HG03558 (cell line): ENCODE data around the gene TTC39C.
"Not testable (repeated sequence)": the region's sequence is repeated elsewhere in the genome, so short reads cannot be mapped to it uniquely, and the experiment has no call there.

Experiments
- ATAC-seq: cut with Tn5 transposase; IDR thresholded peaks from one replicate; pipeline ENCODE4 v1.9.1; 2021; ENCODE audit warnings: moderate number of reproducible peaks; ENCODE audit not compliant: unreplicated experiment; ENCODE audit errors: extremely low read depth

The TTC39C gene

DNA sequence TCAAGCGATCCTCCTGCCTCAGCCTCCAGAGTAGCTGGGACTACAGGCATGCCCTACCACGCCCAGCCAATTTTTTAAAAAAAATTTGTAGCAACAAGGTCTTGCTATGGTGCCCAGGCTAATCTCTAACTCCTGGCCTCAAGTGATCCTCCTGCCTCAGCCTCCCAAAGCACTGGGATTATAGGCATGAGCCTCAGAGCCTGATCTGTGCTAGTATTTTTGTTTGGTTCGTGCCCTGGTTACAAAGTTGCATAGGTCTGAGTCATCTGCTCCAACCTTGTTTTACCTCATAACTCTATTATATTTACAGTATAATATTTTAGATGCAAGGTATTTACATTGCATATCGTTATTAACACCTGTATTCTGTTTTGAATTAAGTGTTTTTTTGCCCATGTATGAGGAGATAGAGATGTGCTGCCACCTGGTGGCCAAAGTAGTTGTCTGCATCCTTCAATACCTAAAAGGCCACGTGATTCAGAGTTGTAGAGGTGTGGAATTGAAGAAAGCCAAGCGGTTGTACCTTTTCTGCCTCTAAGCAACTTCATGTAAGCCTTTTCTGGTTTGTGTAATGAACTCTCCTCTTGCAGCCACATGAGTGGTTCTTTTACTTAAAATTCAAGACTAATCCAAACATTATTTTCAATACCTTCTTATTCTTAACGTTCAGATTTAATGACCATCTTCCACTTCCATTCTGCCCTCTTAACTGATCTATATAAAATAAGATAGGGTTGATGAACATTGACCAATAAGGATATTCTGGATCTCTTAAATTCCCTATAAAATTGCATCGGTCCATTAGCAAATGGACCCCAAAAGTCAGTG lies 104.4 kb downstream of the TTC39C start:
- ATAC-seq, result peak; percentile 56

DNA sequence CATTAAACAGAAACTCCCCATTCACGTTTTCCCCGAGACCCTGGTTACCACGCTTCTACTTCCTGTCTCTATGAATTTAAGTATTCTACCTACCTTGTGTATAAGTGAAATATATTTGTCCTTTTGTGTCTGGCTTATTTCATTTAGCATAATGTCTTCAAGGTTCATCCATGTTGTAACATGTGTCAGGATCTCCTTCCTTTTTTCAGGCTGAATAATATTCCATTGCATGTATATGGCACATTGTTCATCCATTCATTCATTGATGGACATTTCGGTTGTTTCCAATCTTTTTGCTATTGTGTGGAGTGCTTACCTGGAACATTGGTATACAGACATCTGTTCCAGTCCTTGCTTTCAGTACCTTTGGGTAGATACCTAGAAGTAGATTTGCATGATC lies 106.1 kb downstream of the TTC39C start:
- no peak for ATAC-seq

DNA sequence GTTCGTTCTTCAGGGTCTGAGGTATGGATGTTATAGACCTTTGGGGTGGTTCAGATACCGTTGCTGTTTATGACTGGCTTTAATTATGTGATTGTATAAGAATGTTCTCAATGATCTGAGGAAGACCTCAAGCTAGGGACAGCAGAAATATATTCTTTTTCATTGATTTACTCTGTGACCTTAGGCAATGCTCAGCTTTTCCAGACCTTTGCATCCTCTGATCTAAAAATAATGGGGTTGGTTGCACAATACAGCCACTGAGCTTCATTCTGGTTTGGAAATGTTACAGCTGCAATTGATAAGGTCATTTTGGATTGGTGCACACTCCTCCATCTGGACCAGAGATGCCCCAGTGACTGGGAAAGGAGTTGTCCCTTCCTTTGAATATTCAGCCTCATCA lies 107.1 kb downstream of the TTC39C start:
- no peak for ATAC-seq

DNA sequence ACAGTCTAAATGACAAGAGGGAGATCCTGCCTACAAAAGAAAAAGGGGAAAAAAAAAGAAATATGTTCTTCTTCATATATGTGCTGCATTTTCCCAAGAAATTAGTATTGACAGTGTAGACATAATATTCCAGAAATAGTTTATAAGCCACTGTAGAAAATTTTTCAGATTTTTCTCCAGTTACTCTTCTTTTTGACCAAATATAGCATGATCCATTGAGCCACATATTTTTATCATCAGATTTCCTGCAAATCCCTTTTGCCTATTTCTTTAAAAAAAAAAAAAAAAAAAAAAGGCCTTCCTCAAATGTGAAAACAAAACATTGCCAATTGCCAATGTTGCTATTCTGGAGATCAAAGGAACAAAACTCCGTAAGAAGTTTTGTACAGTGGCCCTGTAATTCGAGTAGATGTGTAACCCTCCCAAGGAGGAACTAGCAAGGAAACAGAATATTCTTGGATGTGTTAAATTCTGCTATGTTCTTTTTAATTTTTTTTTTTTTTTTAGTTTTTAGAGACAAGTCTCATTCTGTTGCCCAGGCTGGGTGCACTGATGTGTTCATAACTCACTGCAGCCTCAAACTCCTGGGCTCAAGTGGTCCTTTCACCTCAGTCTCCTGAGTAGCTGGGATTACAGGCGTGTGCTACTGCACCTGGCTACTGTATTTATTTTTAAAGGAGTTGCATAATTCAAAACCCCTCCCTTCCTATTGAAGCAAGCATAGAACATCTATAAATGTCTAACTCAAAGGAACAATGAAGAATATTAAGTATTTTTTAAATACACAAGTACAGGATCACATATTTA lies 111.8 kb downstream of the TTC39C start:
- no peak for ATAC-seq

GRCh38 chr18:24127735-24128134 lies 113.2 kb downstream of the TTC39C start:
- ATAC-seq, result no peak

DNA sequence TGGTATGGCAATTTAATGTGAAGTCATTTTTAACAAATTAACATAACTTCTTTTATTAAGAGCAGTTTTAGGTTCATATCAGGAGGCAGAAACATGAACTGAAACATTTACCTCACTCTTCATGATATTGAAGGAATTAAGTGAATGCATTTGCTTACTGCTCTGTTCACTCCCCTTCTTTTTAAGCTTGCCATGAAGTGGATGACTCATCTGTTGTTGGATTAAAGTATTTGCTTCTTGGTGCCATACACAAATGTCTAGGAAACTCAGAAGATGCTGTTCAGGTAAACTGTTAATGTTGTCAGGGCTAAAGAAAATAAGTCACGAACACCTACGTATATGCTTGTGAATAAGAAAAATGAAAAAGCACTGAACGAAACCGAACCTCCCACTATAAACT lies 114.1 kb downstream of the TTC39C start:
- ATAC-seq, result no peak

GRCh38 chr18:24130494-24130893 lies 115.9 kb downstream of the TTC39C start:
- no peak for ATAC-seq

GRCh38 chr18:24136967-24137373 lies 122.4 kb downstream of the TTC39C start:
- ATAC-seq, result no peak

GRCh38 chr18:24138409-24138788 lies 123.8 kb downstream of the TTC39C start:
- ATAC-seq, result no peak

DNA sequence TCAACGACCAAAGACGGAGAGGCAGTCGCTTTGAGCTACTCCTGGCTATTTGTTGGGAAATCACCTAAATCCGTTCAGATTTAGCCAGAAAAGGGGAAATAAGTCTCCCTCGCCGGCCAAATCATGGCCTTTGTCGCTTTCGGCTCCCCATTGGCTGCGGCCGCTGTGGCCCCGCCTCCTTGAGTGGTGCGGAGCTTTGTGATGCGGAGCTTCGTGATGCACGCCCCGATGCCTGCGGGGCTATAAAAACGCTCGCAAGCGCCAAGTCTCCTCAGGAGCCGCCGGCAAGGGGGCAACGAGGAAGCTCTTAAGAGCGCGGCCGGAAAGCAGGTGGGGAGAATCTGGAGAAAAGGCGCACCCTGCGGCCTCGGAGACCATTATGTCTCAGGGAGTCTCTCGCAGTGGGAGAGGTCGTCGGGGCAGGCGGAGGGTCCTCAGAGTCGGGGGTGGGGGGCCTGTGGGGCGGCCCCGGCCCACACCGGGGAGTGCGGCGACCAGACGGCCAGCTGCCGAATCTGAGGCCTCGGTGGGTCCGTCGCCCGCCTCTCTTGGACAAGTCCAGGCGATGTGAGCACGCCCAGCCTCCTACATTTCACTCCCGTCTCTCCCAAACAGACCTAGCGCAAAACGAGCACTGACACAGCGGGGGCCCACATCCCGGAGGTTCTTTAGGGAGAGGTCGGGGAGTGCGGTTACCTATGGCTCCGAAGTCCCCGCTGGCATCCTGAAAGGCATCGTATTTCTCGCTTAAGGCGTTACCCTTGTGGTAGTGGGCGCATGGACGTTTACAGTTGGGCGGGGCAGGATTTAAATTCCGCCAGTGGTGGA lies 124.4 kb downstream of the TTC39C start, which contains the start of gene CABYR:
CABYR (plus strand) TSS at position 274 of the 828 bp plus-strand sequence. CDS start 4,053 bp downstream, outside the sequence.
- peak; percentile 72 for ATAC-seq

DNA sequence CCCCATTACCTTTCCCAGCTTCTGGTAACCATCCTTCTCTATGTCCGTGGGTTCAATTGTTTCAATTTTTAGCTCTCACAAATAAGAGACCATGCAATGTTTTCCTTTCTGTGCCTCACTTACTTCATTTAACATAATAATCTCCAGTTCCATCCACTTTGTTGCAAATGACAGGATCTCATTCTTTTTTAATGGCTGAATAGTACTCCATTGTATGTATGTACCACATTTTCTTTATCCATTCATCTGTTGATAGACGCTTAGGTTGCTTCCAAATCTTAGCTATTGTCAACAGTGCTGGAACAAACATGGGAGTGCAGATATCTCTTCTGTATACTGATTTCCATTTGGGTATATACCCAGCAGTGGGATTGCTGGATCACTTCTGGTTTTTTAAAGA lies 126.1 kb downstream of the TTC39C start:
- no peak for ATAC-seq

DNA sequence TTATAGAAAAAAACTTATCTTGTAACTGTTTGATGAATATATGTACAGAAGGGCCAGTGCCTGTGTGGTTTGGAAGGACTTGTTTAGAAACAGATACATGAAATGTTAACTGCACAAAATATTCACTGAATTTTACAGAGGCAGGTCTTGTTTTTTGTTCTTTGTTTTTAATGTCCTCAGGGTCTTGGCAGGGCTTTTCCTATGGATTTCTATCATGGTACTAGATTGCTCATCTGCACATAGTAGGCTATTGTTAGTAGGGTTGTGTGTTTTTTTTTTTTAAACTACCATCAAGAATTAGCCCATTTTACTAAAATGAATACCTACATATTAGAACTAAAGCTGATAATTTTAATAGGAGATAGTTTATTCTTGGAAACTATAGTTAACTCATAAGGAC lies 127.8 kb downstream of the TTC39C start:
- ATAC-seq, result no peak

DNA sequence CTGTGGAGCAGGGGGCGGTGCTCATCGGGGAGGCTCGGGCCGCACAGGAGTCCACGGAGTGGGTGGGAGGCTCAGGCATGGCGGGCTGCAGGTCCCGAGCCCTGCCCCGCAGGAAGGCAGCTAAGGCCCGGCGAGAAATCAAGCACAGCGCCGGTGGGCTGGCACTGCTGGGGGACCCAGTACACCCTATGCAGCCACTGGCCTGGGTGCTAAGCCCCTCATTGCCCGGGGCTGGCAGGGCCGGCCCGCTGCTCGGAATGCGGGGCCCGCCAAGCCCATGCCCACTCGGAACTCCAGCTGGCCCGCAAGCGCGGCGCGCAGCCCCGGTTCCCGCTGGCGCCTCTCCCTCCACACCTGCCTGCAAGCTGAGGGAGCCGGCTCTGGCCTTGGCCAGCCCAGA lies 135.0 kb downstream of the TTC39C start:
- not testable (repeated sequence) for ATAC-seq

DNA sequence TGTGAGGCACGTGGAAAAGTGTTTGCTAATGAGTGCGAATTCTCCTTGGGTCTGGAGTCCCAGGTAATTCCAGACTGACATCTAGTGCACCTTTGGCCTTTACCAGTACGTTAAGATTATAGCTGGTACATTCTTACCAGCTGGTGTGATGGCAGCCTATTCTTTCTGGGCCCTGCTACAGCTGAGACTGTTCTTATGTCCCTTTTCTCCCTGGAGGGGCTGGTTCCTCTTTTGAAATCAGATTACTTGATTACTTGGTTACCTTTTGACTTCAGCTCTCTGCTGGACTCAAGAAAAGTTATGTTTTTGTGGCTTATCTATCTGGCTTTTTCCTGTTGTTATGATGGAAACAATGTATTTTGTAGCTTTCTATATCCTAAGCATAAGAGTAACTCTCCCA lies 138.8 kb downstream of the TTC39C start:
- ATAC-seq, result no peak

DNA sequence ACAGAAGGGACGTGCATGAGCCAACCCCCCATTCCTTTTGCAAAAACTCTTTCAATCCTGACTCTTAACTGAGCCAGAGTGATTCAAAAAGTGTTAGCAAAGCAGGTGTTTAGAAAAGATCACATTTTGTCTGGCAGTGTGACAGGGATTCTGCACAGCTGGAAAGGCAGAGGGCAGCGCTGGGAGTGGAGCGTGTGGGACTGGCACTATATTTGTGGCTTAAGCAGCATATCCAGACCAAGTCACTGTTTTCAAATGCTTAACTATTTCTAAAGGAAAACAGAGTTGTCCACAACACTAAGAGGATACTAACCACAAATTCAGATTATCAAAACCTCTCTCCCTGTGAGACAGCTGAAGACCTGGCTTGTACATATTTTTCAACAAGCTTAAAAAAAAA lies 143.3 kb downstream of the TTC39C start:
- no peak for ATAC-seq

GRCh38 chr18:24160086-24160485 lies 145.5 kb downstream of the TTC39C start:
- ATAC-seq, result no peak

GRCh38 chr18:24161304-24161703 lies 146.8 kb downstream of the TTC39C start:
- no peak for ATAC-seq

DNA sequence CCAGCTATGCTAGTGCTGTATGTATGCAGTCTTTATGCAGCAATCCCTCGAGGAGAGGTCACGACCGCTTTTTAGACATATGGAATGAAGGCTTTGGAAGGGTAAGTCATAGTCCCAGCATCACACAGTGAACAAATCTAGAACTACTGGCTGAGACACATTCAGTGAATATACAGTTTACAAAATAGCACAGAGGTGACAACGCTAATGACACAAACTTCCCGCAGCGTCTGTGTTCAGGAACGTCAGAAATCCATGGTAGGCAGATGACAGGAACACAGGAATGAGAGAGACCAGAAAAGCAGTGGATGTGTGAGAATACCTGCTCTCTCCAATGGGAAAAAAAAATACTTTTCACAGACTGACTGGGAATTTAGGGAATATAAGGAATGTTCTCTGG lies 153.9 kb downstream of the TTC39C start:
- ATAC-seq, result no peak

- ATAC-seq, result no peak
Measured at GRCh38 chr18:24170360-24170759, 155.8 kb downstream of the TTC39C start.

DNA sequence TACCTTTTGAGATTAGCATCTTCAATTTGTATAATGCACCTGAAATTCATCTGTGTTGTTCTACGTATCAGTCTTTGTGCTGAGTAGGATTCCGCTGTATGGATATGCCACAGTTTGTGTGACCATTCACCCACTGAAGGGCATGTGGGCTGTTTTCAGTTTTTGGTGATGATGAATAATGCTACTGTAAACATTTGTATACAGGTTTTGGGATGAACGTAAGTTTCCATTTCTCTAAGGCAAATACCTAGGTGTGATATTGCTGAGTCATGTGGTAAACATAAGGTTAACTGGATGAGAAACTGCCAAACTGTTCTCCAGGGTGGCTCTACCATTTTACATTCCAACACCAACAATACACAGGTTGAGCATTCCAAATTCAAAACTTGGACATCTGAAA lies 159.4 kb downstream of the TTC39C start:
- ATAC-seq, result no peak
